GM19438 (cell line): ENCODE measurements around the gene SERPINA5.

Experiments
- ATAC-seq: cut with Tn5 transposase; IDR thresholded peaks from one replicate; pipeline ENCODE4 v1.9.1; 2021; ENCODE audit warnings: low read depth; ENCODE audit not compliant: unreplicated experiment

Gene SERPINA5

GRCh38 chr14:94641632-94641955, 60.4 kb downstream of the SERPINA5 start:
- ATAC-seq = no peak
